Fibroblast of the aortic adventitia (primary cell): Measurements from ENCODE around the gene UBR7. TPM values are rescaled to one million over a fixed set of nuclear protein-coding genes. Genes with fewer than 3 reads are reported as not detected.

ENCODE experiments used
- DNase-seq: peaks from one replicate; pipeline ENCODE4 v3.0.0-alpha.2; 2010; ENCODE audit warnings: low read depth
- H3K4me3 ChIP-seq: 2 replicates; pipeline ENCODE4 v1.5.1; 2011; ENCODE audit warnings: low read depth, mild to moderate bottlenecking, control low read depth, low read length, moderate library complexity
- total RNA-seq: library from RNA; depleted of rRNA; stranded (reverse); fragments of >200 nt; gene quantifications from 2 replicates; pipeline ENCODE4 v1.2.3, GENCODE V29; 2012; ENCODE audit warnings: low replicate concordance
- TF ChIP-seq, protein P1 (sequence below): IDR thresholded peaks from 2 replicates; pipeline ENCODE4 v1.5.1; 2011; ENCODE audit warnings: mild to moderate bottlenecking, low read length, control low read depth, inconsistent platforms; ENCODE audit not compliant: insufficient read depth

Gene UBR7
- total RNA-seq, 1 donor: 46.9 TPM

GRCh38 chr14:93207468-93208308 is 632 bp downstream of the UBR7 start:
- H3K4me3 ChIP-seq: peak overlapping the region; percentile 93
- DNase-seq: peak; percentile 51
- TF ChIP-seq, protein P1, sequence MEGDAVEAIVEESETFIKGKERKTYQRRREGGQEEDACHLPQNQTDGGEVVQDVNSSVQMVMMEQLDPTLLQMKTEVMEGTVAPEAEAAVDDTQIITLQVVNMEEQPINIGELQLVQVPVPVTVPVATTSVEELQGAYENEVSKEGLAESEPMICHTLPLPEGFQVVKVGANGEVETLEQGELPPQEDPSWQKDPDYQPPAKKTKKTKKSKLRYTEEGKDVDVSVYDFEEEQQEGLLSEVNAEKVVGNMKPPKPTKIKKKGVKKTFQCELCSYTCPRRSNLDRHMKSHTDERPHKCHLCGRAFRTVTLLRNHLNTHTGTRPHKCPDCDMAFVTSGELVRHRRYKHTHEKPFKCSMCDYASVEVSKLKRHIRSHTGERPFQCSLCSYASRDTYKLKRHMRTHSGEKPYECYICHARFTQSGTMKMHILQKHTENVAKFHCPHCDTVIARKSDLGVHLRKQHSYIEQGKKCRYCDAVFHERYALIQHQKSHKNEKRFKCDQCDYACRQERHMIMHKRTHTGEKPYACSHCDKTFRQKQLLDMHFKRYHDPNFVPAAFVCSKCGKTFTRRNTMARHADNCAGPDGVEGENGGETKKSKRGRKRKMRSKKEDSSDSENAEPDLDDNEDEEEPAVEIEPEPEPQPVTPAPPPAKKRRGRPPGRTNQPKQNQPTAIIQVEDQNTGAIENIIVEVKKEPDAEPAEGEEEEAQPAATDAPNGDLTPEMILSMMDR: peak; percentile 36

GRCh38 chr14:93212432-93212831 is 5.4 kb downstream of the UBR7 start:
- H3K4me3 ChIP-seq: no peak overlapping the region
- no peak for DNase-seq
- TF ChIP-seq, protein P1: no peak

DNA sequence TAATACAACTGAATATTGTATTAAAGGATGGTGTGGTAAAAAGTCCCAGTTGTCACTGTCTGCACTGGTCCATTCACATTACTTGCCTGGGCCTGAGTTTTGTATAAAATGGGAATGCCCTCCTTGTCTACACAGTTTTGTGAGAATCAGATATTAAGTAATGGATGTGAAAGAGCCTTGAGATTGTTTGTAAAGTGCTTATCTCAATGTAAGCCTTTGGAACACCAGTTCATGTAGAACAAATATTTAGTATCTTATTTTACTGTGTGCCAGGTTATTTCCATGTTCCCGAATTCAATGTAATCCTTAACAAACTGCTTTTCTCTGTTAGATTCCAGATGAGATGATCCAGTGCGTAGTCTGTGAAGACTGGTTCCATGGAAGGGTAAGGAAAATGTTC is 7.5 kb downstream of the UBR7 start:
- TF ChIP-seq, protein P1: no peak

GRCh38 chr14:93219103-93219726 is 12.2 kb downstream of the UBR7 start:
- no peak overlapping the region for H3K4me3 ChIP-seq
- TF ChIP-seq, protein P1: peak; percentile 56
- DNase-seq: peak; percentile 73

More for the DNA sequence above, 7.5 kb downstream of the UBR7 start:
- DNase-seq: no peak
- H3K4me3 ChIP-seq: no peak overlapping the region

- DNase-seq: no peak
- no peak overlapping the region for H3K4me3 ChIP-seq
- TF ChIP-seq, protein P1: no peak
These were observed 13.5 kb downstream of the UBR7 start for GRCh38 chr14:93220509-93220908.

GRCh38 chr14:93223565-93223964 is 16.5 kb downstream of the UBR7 start:
- H3K4me3 ChIP-seq: no peak overlapping the region
- no peak for DNase-seq
- TF ChIP-seq, protein P1: no peak
